K562 (cell line): Measurements from ENCODE around the gene C6orf47. TPM values are rescaled to one million over a fixed set of nuclear protein-coding genes. Genes with fewer than 3 reads are reported as not detected.

Experiments
- ADNP ChIP-seq: fragments of 200-800 bp; sonication (Bioruptor generic); IDR thresholded peaks from 2 replicates; pipeline ENCODE4 v1.6.1; 2016; ENCODE audit warnings: missing genetic modification characterization, missing compliant biosample characterization
- CHD1 ChIP-seq: fragments of 200-600 bp; sonication (generic); IDR thresholded peaks from one replicate; pipeline ENCODE4 v1.6.1; 2012; ENCODE audit warnings: mild to moderate bottlenecking, moderate library complexity, low read length, inconsistent platforms
- CHD4 ChIP-seq: fragments of 200-600 bp; sonication (generic); IDR thresholded peaks from 3 replicates; pipeline ENCODE4 v1.6.1; 2012; ENCODE audit warnings: low read depth, mild to moderate bottlenecking, mixed read lengths, low read length, inconsistent platforms; ENCODE audit not compliant: insufficient read depth, insufficient replicate concordance, poor library complexity, severe bottlenecking
- EZH2 ChIP-seq: IDR thresholded peaks from 2 replicates; pipeline ENCODE4 v1.6.1; 2012; ENCODE audit warnings: low read depth, mild to moderate bottlenecking, inconsistent platforms, low read length, borderline replicate concordance
- FOXO4 ChIP-seq: fragments of 450-650 bp; formaldehyde crosslinking; IDR thresholded peaks from 2 replicates; pipeline ENCODE4 v1.4.0; 2020; ENCODE audit warnings: mild to moderate bottlenecking, moderate library complexity
- HEY1 ChIP-seq: fragments of 250-450 bp; sonication (Bioruptor Pico); IDR thresholded peaks from 2 replicates; pipeline ENCODE4 v1.5.0; 2020; ENCODE audit warnings: mild to moderate bottlenecking, moderate library complexity, borderline replicate concordance
- HNRNPUL1 ChIP-seq: fragments of 200-400 bp; formaldehyde crosslinking; IDR thresholded peaks from 2 replicates; pipeline ENCODE4 v1.6.1; 2017; ENCODE audit warnings: low read length
- KAT8 ChIP-seq: fragments of 450-650 bp; IDR thresholded peaks from 2 replicates; pipeline ENCODE4 v1.6.1; 2016; ENCODE audit warnings: low read depth, mild to moderate bottlenecking
- L3MBTL2 ChIP-seq: fragments of 450-650 bp; IDR thresholded peaks from 2 replicates; pipeline ENCODE4 v1.6.1; 2016; ENCODE audit warnings: mild to moderate bottlenecking, moderate library complexity
- RBM22 ChIP-seq: fragments of 200-400 bp; formaldehyde crosslinking; IDR thresholded peaks from 2 replicates; pipeline ENCODE4 v1.6.1; 2018; ENCODE audit warnings: low read length, low read depth; ENCODE audit not compliant: poor library complexity, severe bottlenecking
- RBM39 ChIP-seq: fragments of 200-400 bp; formaldehyde crosslinking; optimal IDR thresholded peaks from 2 replicates; pipeline ENCODE3; 2018; ENCODE audit warnings: low read depth, low read length
- SMC3 ChIP-seq: conservative IDR thresholded peaks from 2 replicates; pipeline ENCODE4 v1.6.1; 2011; ENCODE audit warnings: low read depth, low read length, improper control_type of control experiment; ENCODE audit not compliant: insufficient read depth
- TFE3 ChIP-seq: fragments of 450-650 bp; formaldehyde crosslinking; IDR thresholded peaks from 2 replicates; pipeline ENCODE4 v1.4.0; 2020; ENCODE audit warnings: mild to moderate bottlenecking, mixed read lengths
- THAP7 ChIP-seq: fragments of 250-450 bp; sonication (Bioruptor Pico); IDR thresholded peaks from 2 replicates; pipeline ENCODE4 v1.5.0; 2021
- ZBTB12 ChIP-seq: fragments of 250-450 bp; sonication (Bioruptor Pico); IDR thresholded peaks from 2 replicates; pipeline ENCODE4 v1.4.0; 2020
- ZBTB34 ChIP-seq: fragments of 250-450 bp; sonication (Bioruptor Pico); IDR thresholded peaks from 2 replicates; pipeline ENCODE4 v1.8.0; 2021; ENCODE audit warnings: mild to moderate bottlenecking, moderate library complexity
- ZBTB8A ChIP-seq: fragments of 450-650 bp; IDR thresholded peaks from 2 replicates; pipeline ENCODE4 v1.6.1; 2018; ENCODE audit warnings: mild to moderate bottlenecking, moderate library complexity; ENCODE audit not compliant: partially characterized antibody
- ZFP1 ChIP-seq: fragments of 450-650 bp; formaldehyde crosslinking; IDR thresholded peaks from 2 replicates; pipeline ENCODE4 v1.4.0; 2020; ENCODE audit warnings: mild to moderate bottlenecking, mixed read lengths
- ZNF253 ChIP-seq: fragments of 250-450 bp; sonication (Bioruptor Pico); conservative IDR thresholded peaks from 2 replicates; pipeline ENCODE4 v1.6.1; 2021; ENCODE audit warnings: mild to moderate bottlenecking
- ZNF347 ChIP-seq: fragments of 450-650 bp; formaldehyde crosslinking; IDR thresholded peaks from 2 replicates; pipeline ENCODE4 v1.4.0; 2020; ENCODE audit warnings: low read depth, mild to moderate bottlenecking, moderate library complexity
- ZNF41 ChIP-seq: fragments of 250-450 bp; sonication (Bioruptor Pico); conservative IDR thresholded peaks from 2 replicates; pipeline ENCODE4 v1.4.0; 2020; ENCODE audit warnings: mild to moderate bottlenecking
- ZNF507 ChIP-seq: conservative IDR thresholded peaks from 2 replicates; pipeline ENCODE4 v1.6.1; 2017; ENCODE audit warnings: missing genetic modification characterization, missing compliant biosample characterization
- polyA plus RNA-seq, 8 experiments: library from polyadenylated mRNA; depleted of rRNA in 4 of 8; stranded (reverse) in 5 of 8; unstranded in 3 of 8; fragments of >200 nt; fragmentation: Nextera tagmentation in 2 of 8; fragmentation: Illumina TruSeq in 1 of 8; extraction: Ambion mirVana in 2 of 8; extraction: Trizol in 1 of 8; gene quantifications; 2 replicates each; pipeline versions ENCODE4 v1.2.1 to v1.2.3, GENCODE V29; 2011 to 2014; ENCODE audit warnings: inconsistent platforms in 1 of 8, missing spikeins in 1 of 8
- total RNA-seq, 7 experiments: library from RNA; depleted of rRNA in 6 of 7; stranded (reverse); fragments of >200 nt in 6 of 7; fragmentation: Illumina TruSeq in 2 of 7; extraction: Trizol in 2 of 7; gene quantifications; 2 replicates each; pipeline versions ENCODE4 v1.2.1 to v1.2.3, GENCODE V29; 2011 to 2021; ENCODE audit warnings: low replicate concordance in 1 of 7

The C6orf47 gene
- total and polyA plus RNA-seq, 9 of the 15 experiments (the other 6 are each of a cell fraction or from before 2014, with no cell fraction given) = 0.14 to 43.8 (median 27.0) TPM

GRCh38 chr6:31619805-31620585, 40.6 kb downstream of the C6orf47 start (continued):
- TF ChIP-seq EZH2 = no peak
- no peak for TF ChIP-seq HEY1
- peak; percentile 83 for TF ChIP-seq CHD1
- TF ChIP-seq ZBTB8A = no peak
- no peak for TF ChIP-seq RBM22
- no peak for TF ChIP-seq RBM39
- no peak for TF ChIP-seq KAT8
- no peak for TF ChIP-seq TFE3 (CRISPR knock-in tag)
- no peak for TF ChIP-seq HNRNPUL1
- no peak for TF ChIP-seq ZNF507 (tag)
- peak; percentile 84 for TF ChIP-seq ZBTB12 (CRISPR knock-in tag)
- no peak for TF ChIP-seq CHD4
- TF ChIP-seq ZFP1 = no peak; the same call in 1 of the 2 replicates
- TF ChIP-seq FOXO4 = peak; percentile 82; the same call in 1 of the 2 replicates
- TF ChIP-seq THAP7 = no peak
- no peak for TF ChIP-seq ZNF253
- TF ChIP-seq ZNF347 (CRISPR knock-in tag) = peak; percentile 55; the same call in 1 of the 2 replicates
- TF ChIP-seq ZBTB34 (CRISPR knock-in tag) = no peak
- TF ChIP-seq L3MBTL2 = peak; percentile 99
- no peak for TF ChIP-seq ADNP
- TF ChIP-seq ZNF41 = 0 out of 2 replicates have a peak, but pooled peaks have one; percentile 50
- TF ChIP-seq SMC3 = no peak
